Rectal smooth muscle tissue (tissue), 1 donor: ENCODE results near the gene FMO1.
A peak's percentile ranks its signal among the peaks of the same experiment; 100 is the strongest.

Experiments
- H3K27ac ChIP-seq: one replicate; pipeline ENCODE4 v1.7.0; 2013; ENCODE audit warnings: low read depth, low read length, inconsistent platforms
- H3K27me3 ChIP-seq: one replicate; pipeline ENCODE4 v1.7.0; 2013; ENCODE audit warnings: low read length; ENCODE audit not compliant: control insufficient read depth, insufficient read depth
- H3K36me3 ChIP-seq: one replicate; pipeline ENCODE4 v1.7.0; 2013; ENCODE audit warnings: low read length; ENCODE audit not compliant: control insufficient read depth, insufficient read depth
- H3K4me1 ChIP-seq: one replicate; pipeline ENCODE4 v1.7.0; 2013; ENCODE audit warnings: low read length; ENCODE audit not compliant: control insufficient read depth, insufficient read depth
- H3K4me3 ChIP-seq: one replicate; pipeline ENCODE4 v1.7.0; 2013; ENCODE audit warnings: low read length
- H3K9ac ChIP-seq: one replicate; pipeline ENCODE4 v1.7.0; 2013; ENCODE audit warnings: low read length

FMO1 gene

DNA sequence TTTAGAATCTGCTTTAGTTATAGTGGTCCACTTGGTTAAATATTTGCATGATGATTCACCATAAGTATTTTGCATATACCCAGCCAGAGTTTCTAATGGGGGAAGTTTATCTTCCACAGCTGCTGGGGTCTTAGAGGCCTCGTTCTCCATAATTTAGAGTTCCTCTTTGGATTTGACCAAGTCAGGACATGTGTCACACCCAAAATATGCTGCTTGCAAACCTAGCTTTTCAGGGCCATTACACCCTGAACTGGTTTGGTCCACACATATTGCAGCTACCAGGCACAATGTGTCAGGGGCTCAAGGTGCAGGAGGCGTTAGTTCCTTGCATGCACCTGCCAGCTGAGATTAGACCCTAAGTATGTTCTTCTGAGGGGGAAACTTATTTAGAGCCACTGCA is 48.6 kb downstream of the FMO1 start:
- Histone ChIP-seq H3K27ac (no peak overlapping the region), H3K36me3 (no peaks in the 10 kb centered on the region), H3K9ac (no peak overlapping the region), H3K4me1 (no peaks in the 10 kb centered on the region), H3K4me3 (no peak overlapping the region), H3K27me3 (no peaks in the 10 kb centered on the region)

DNA sequence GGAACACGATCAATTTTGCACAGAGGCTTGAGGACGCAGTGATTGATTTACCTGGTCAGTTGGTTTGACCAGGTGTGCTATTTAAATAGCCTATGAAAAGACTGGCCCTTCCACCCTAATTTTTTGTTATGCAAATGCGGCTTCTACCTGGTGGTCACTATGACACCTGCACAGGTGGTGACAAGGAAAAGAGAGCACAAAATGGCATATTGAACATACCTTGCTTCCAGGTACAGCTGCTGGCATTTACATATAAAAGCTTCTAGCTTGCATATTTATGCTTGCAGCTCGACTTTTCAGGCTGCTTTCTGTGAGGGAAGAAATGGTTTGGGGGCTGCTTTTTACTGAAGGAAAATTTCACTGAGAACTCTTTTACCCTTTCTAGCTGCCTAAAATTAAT is 50.4 kb downstream of the FMO1 start:
- Histone ChIP-seq H3K4me3 (no peak overlapping the region), H3K27me3 (no peaks in the 10 kb centered on the region), H3K36me3 (no peaks in the 10 kb centered on the region), H3K27ac (no peak overlapping the region), H3K9ac (no peak overlapping the region), H3K4me1 (no peaks in the 10 kb centered on the region)

DNA sequence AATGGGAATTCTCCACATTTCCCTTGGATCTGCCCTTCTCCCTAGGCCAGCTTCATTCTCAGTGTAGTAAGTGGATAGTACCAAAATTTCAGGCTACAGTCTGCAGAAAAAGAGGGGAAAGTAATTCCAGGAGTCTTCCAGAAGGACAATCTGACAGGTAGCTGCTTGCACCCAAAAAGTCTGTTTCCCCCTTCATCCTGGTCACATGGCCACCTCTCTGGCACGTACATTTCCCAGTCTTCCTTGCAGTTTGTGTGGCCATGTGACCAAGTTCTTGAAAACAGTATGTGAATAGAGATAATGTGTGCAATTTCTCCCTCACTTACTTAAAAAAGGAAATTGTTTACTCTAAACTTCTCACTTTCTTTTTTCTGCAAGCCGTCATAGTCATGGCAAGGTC is 51.0 kb downstream of the FMO1 start:
- no peak overlapping the region for H3K4me3 ChIP-seq
- no peaks in the 10 kb centered on the region for H3K36me3 ChIP-seq
- no peak overlapping the region for H3K9ac ChIP-seq
- no peaks in the 10 kb centered on the region for H3K4me1 ChIP-seq
- no peaks in the 10 kb centered on the region for H3K27me3 ChIP-seq
- no peak overlapping the region for H3K27ac ChIP-seq

DNA sequence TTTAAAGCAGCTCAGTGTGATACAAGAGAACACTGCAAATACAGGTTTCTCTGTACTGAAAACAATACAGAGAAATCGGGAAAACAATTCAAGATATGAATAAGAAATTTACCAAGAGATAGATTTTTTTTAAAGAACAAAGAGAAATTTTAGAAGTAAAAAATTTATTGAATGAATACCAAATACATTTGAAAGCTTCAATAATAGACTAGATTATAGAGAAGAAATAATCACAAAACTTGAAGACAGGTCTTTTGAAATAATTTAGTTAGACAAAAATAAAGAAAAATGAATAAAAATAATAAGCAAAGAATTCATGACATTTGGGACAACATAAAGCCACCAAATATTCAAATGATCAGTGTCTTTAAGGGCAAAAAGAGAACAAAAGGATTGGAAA is 52.1 kb downstream of the FMO1 start:
- no peak overlapping the region for H3K27ac ChIP-seq
- H3K4me3 ChIP-seq: no peak overlapping the region
- H3K9ac ChIP-seq: no peak overlapping the region
- H3K4me1 ChIP-seq: no peaks in the 10 kb centered on the region
- no peaks in the 10 kb centered on the region for H3K36me3 ChIP-seq
- no peaks in the 10 kb centered on the region for H3K27me3 ChIP-seq

DNA sequence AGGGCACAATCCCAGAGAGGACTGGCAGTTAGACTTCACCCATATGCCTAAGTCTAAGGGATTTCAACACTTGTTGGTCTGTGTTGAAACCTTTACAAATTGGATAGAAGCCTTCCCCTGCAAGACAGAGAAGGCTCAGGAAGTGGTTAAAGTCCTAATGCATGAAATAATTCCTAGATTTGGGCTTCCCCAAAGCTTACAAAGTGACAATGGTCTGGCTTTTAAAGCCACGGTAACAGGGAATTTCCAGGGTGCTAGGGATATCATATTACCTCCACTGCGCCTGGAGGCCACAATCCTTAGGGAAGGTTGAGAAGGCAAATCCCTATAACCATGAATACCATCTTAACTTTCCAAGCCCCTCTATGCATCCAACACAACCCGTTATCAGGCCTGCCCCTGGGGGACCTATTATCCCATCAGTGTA is 62.4 kb downstream of the FMO1 start:
- H3K36me3 ChIP-seq: no peaks in the 10 kb centered on the region

DNA sequence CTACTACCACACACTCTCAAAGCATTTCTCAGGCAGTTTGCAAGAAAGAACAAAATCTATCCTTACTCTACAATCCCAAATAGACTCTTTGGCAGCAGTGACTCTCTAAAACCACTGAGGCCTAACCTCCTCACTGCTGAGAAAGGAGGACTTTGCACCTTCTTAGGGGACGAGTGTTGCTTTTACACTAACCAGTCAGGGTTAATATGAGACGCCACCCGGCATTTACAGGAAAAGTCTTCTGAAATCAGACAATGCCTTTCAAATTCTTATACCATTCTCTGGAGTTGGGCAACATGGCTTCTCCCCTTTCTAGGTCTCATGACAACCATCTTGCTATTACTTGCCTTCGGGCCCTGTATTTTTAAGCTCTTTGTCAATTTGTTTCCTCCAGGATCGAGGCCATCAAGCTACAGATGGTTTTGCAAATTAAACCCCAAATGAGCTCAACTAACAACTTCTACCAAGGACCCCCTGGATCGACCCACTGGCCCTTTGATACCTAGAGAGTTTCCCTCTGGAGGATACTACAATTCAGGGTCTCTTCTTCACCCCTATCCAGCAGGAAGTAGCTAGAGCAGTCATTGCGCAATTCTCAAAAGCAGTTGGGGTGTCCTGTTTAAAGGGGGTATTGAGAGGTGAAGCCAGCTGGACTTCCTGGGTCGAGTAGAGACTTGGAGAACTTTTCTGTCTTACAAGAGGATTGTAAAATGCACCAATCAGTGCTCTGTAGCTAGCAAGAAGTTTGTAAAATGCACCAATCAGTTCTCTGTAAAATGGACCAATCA is 63.7 kb downstream of the FMO1 start:
- Histone ChIP-seq H3K27me3 (no peaks in the 10 kb centered on the region), H3K4me3 (no peak overlapping the region), H3K27ac (no peak overlapping the region), H3K9ac (no peak overlapping the region), H3K4me1 (no peaks in the 10 kb centered on the region), H3K36me3 (no peaks in the 10 kb centered on the region)

More for the DNA sequence above, 62.4 kb downstream of the FMO1 start:
- no peak overlapping the region for H3K27ac ChIP-seq
- H3K27me3 ChIP-seq: no peaks in the 10 kb centered on the region
- H3K4me3 ChIP-seq: no peak overlapping the region
- H3K4me1 ChIP-seq: no peaks in the 10 kb centered on the region
- no peak overlapping the region for H3K9ac ChIP-seq

DNA sequence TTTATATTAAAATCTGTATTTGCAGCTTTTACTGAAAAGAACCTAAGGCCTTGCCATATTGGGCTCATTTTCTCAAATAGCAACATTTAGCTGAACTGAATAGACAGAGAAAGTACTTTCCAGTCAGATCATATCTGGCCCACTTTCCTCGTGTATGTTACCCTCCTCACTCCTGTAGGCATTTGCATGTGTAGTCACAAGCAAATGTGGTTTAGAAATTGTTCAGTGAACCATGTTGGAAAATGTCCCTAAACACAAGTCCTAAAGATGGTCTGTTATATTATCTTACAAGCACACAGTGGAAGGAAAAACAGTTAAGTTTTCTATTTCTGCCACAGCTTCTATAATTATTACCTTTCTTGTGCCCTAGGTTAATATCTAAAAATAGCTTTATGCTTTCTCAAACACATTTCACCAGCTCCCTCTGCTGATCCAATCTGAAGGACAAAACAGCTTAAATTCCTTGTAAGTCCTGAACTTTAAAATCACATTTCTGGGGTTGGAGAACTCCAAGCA is 65.1 kb downstream of the FMO1 start:
- Histone ChIP-seq H3K9ac (no peak overlapping the region), H3K4me1 (no peaks in the 10 kb centered on the region), H3K27me3 (no peaks in the 10 kb centered on the region), H3K4me3 (no peak overlapping the region), H3K36me3 (no peaks in the 10 kb centered on the region), H3K27ac (peak overlapping the region; percentile 64)

DNA sequence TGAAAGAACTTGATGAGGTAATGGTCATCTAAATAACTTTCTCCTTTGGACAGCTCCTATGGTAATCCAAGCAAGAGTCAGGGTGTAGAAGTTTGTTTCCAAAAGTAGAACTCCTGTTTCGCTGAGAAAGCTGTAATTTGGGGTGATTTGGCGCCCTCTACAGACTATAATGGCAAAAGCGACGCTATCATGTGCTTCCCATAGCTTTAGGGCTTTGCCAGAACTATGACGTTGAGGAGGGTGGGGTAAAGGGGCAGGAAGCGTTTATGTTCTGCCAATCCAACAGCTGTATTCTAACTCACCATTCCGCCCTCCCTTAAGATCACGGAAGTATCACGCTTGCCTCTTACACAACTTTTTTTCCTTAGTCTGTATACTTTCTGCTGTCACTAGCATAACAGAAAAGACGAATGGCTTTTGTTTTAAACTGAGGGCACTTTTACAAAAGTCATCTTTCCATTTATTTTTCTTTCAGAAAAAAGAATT is 65.6 kb downstream of the FMO1 start, which contains the start of gene FMO4:
Gene FMO4 (plus strand): TSS at position 349 of the 486 bp plus-strand sequence. CDS start 5,643 bp downstream, outside the sequence.
- peak within 1 kb of the TSS; percentile 45 for H3K4me3 ChIP-seq

DNA sequence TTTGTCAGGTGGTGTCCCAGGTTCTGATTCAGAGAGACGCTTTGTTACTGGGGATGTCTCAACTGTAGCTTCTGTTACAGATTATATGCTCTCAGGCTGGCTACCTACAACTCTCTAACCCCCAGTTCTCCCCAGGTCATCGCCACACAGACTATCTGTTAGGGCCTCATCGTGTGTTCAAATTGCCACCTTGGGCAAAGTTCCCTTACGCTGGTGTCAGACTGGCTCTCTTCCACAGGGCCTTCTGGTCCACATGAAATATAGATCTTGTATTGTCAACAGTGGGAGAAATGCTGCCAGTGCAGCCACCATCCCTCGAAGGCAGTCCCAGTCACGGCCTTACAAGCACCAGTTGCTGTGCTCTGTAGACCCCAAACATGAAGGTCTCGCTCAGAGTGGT is 81.0 kb downstream of the FMO1 start:
- Histone ChIP-seq H3K27me3 (no peaks in the 10 kb centered on the region), H3K4me3 (no peak overlapping the region), H3K9ac (no peak overlapping the region), H3K27ac (no peak overlapping the region), H3K36me3 (no peaks in the 10 kb centered on the region), H3K4me1 (no peaks in the 10 kb centered on the region)

More for the DNA sequence above, 65.6 kb downstream of the FMO1 start, which contains the start of gene FMO4:
- Histone ChIP-seq H3K27me3 (no peaks in the 10 kb centered on the region), H3K27ac (peak within 1 kb of the TSS; percentile 64), H3K9ac (no peak within 1 kb of the TSS), H3K36me3 (no peaks in the 10 kb centered on the region), H3K4me1 (no peaks in the 10 kb centered on the region)

DNA sequence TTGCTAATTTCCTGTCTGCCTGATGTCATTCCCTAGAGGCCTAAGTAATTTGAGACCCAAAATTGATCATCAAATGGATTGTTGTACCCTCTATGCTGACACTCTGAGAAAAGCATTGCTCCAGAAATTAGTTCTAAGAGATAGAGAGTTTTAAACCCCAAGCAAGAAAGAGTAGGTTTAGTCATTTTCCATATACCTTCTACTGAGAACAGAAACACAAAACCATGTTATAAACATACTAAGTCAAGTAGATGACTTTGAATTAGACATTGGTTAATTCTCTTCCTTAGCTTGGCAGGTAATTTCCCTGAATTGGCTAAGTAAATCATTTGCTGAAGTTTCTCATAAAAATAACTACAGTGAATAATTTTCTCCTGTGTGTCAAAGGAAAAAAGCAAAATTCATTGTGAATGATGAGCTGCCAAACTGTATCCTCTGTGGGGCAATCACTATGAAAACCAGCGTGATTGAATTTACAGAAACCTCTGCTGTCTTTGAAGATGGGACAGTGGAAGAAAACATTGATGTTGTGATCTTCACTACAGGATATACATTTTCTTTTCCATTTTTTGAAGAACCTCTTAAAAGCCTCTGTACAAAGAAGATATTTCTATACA is 85.8 kb downstream of the FMO1 start:
- Histone ChIP-seq H3K4me3 (no peak overlapping the region), H3K4me1 (no peaks in the 10 kb centered on the region), H3K27me3 (no peaks in the 10 kb centered on the region), H3K36me3 (no peaks in the 10 kb centered on the region), H3K27ac (no peak overlapping the region), H3K9ac (no peak overlapping the region)
